Measurements from ENCODE around the gene PRKCZ.

Gene PRKCZ

DNA sequence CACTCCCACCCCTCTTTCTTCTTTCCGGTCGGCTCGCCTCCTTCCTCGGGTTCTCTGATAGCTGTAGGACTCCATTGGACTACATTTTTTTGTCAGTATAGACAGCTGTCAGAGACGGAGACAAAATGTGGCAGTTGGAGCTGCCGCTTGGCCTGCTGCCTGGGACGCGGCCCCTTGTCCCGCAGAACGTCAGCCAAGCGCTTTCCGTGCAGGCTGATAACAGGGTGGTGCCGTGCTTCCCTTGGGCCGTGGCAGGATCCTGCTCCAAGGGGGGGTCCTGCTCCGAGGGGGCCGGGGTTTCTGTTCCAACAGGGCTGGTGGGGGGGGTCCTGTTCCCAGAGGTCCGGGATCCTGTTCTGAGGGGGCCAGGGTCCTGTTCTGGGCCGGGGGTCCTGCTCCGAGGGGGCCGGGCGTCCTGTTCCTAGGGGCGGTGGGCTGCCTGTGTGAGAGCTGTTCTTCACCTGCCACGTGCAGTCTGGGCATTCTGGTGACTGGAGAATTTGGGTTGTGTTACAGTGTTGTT, 182.8 kb downstream of the PRKCZ start:
- DNase-seq, result no peak

DNA sequence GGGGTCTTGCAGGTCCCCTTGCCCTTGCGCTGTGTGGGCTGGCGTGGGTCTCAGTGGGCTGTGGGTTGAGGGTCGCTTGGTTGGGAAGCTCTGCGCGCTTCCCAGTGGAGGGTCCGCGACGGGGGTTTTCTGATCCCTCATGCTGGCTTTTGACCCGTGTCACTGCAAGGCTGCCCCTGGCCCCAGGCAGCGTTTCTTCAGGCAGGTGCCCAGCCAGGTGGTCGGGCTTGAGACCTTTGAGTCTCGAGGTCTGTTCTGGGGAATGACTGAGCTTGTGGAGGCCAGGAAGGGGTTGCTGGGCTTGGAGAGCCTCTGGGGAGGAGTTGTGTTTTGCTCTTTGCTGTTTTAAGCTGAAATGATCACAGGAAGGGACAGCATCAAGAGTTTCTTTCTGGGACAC, 183.3 kb downstream of the PRKCZ start:
- DNase-seq, result no peak

GRCh38 chr1:2233997-2234761, 184.0 kb downstream of the PRKCZ start:
- no peak for DNase-seq

GRCh38 chr1:2234762-2235113, 184.5 kb downstream of the PRKCZ start:
- DNase-seq, result no peak
